MM.1S (cell line): ENCODE measurements around the gene CCDC187.

Experiments used
- CTCF ChIP-seq: fragments of 300-600 bp; sonication (generic); IDR thresholded peaks from 2 replicates; pipeline ENCODE4 v1.5.1; 2016; ENCODE audit warnings: antibody characterized with exemption, low read length, mixed read lengths
- EZH2 ChIP-seq: fragments of 300-600 bp; sonication (generic); optimal IDR thresholded peaks from 2 replicates; pipeline ENCODE3; 2017; ENCODE audit warnings: low read depth, mild to moderate bottlenecking, antibody characterized with exemption, low read length, mixed read lengths
- EZH2phosphoT487 ChIP-seq: fragments of 300-600 bp; sonication (generic); IDR thresholded peaks from 2 replicates; pipeline ENCODE4 v1.6.1; 2018; ENCODE audit warnings: antibody characterized with exemption, low read length

GRCh38 chr9:136230773-136231172 lies 73.1 kb downstream of the CCDC187 start:
- TF ChIP-seq CTCF = no peak
- no peak for TF ChIP-seq EZH2phosphoT487
- TF ChIP-seq EZH2 = no peak
